ENCODE results near the gene ENDOV. TPM values are rescaled to one million over a fixed set of nuclear protein-coding genes. Genes with fewer than 3 reads are reported as not detected.

Gene ENDOV
- total RNA-seq, 2 donors from 2014 or later, result 8.3 to 17.5 TPM

DNA sequence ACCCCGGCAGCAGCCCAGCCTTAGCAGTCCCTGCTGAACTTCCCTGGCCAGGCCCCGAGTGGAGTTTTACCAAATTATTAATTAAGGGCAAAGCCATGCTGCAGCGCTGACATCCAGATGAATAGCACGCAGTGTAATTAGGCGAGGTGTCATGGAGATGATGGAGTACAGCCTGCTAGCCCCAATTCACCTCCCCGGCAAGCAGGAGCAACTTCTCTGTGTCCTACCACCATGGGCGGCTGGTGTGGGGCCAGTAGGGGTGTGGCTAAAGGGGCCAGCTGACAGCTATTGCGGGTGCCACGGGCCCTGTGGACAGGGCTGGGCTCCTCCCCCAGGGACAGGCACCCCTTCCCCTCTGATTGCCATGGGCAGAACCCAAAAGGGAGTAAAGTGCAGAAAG, 24.5 kb downstream of the ENDOV start:
- intact Hi-C loops (cut with DNase I), result no loop called here
- no peaks in the 10 kb centered on the region for H3K36me3 ChIP-seq (replicated peaks in 1 of 2; ENCODE audit: insufficient read depth in 1 of 2, low read depth in 2 of 2)
- DNase-seq (no peak), ATAC-seq (no peak)
- WGBS, 2 donors, result 74 to 80% methylated on average over 3 to 9 of the region's 9 CpGs
- TF ChIP-seq POLR2A (IDR thresholded peaks at IDR 0.05), result no peak
- TF ChIP-seq, protein P1, sequence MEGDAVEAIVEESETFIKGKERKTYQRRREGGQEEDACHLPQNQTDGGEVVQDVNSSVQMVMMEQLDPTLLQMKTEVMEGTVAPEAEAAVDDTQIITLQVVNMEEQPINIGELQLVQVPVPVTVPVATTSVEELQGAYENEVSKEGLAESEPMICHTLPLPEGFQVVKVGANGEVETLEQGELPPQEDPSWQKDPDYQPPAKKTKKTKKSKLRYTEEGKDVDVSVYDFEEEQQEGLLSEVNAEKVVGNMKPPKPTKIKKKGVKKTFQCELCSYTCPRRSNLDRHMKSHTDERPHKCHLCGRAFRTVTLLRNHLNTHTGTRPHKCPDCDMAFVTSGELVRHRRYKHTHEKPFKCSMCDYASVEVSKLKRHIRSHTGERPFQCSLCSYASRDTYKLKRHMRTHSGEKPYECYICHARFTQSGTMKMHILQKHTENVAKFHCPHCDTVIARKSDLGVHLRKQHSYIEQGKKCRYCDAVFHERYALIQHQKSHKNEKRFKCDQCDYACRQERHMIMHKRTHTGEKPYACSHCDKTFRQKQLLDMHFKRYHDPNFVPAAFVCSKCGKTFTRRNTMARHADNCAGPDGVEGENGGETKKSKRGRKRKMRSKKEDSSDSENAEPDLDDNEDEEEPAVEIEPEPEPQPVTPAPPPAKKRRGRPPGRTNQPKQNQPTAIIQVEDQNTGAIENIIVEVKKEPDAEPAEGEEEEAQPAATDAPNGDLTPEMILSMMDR (IDR thresholded peaks at IDR 0.05), result no peak
- H3K4me3 ChIP-seq, result no peak overlapping the region
- H3K4me1 ChIP-seq, result no peaks in the 10 kb centered on the region
- no peak overlapping the region for H3K27ac ChIP-seq
- H3K9me3 ChIP-seq, result no peaks in the 10 kb centered on the region
- no peaks in the 10 kb centered on the region for H3K27me3 ChIP-seq

DNA sequence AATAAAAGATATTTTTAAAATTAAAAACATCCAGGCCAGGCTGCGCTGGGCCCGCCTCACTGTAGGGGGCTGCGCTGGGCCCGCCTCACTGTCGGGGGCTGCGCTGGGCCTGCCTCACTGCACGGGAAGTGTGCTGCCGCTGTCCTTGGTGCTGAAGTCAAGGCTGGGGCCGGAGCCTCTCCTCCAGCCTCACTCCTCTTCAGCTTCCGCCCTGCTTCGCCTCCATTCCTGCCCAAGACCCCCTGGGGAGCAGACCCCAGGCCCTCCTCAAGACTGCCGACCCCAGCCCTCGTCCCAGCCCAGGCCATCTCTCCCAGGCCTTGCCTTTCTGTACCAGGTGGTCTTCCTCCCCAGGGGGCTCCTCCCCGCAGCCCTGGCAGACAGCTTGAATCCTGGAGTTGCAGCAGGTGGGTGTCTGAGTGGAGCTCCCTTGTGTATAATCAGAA, 26.2 kb downstream of the ENDOV start:
- Histone ChIP-seq H3K4me1 (peaks cover 9% of the 10 kb centered on the region), H3K9me3 (no peaks in the 10 kb centered on the region), H3K4me3 (no peak overlapping the region), H3K36me3 (replicated peaks in 1 of 2; ENCODE audit: insufficient read depth in 1 of 2, low read depth in 2 of 2) (no peaks in the 10 kb centered on the region), H3K27me3 (no peaks in the 10 kb centered on the region), H3K27ac (no peak overlapping the region)
- peak in 1 of 4 donors; percentile 30 for DNase-seq
- intact Hi-C loops (cut with DNase I), result no loop called here
- ATAC-seq, result no peak
- TF ChIP-seq, protein P1 (IDR thresholded peaks at IDR 0.05), result no peak
- no peak for TF ChIP-seq POLR2A (IDR thresholded peaks at IDR 0.05)
- WGBS, 2 donors, result 51 to 53% methylated on average over 13 to 14 of the region's 14 CpGs

DNA sequence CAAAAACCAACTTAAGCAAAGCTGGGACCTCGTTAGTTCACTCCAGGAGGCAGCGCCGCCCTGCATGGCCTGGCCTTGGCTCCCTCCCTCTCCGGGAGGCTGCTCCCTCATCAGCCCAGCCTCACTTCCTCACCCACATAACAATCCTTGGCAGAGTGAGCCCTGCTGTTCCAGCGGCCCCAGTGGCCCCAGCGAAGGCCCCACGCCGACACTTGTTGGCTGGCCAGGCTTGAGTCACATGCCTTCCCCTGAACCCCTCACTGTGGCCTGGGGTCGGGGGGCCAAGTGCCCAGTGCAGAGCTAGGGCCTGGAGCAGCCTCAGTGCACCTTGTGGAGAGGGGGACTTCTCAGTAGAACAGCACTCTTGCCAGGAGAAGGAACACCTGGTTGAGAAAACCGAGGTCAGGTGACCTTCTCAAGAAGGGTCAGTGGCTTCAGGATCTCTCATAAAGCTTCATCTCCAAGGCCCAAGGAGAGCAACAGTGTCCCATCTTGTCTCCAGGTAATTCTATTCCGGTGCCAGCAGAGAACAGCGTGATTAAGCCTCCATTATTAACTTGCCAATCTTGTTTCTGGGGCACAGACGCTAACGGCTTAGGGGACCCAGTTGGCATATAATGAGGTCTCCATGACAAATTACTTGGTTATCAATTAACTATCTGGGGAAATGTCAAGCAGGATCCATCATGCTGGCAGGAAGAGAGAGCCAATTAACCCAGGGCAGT, 26.8 kb downstream of the ENDOV start:
- ATAC-seq, result no peak
- WGBS, 2 donors, result 86 to 90% methylated on average over 10 to 14 of the region's 14 CpGs
- no peaks in the 10 kb centered on the region for H3K9me3 ChIP-seq
- H3K4me1 ChIP-seq, result peaks cover 15% of the 10 kb centered on the region
- DNase-seq, result no peak
- intact Hi-C loops (cut with DNase I), result no loop called here
- TF ChIP-seq, protein P1 (IDR thresholded peaks at IDR 0.05), result no peak
- TF ChIP-seq POLR2A (IDR thresholded peaks at IDR 0.05), result no peak
- H3K27ac ChIP-seq, result no peak overlapping the region
- no peaks in the 10 kb centered on the region for H3K36me3 ChIP-seq (replicated peaks in 1 of 2; ENCODE audit: insufficient read depth in 1 of 2, low read depth in 2 of 2)
- no peak overlapping the region for H3K4me3 ChIP-seq
- H3K27me3 ChIP-seq, result no peaks in the 10 kb centered on the region

DNA sequence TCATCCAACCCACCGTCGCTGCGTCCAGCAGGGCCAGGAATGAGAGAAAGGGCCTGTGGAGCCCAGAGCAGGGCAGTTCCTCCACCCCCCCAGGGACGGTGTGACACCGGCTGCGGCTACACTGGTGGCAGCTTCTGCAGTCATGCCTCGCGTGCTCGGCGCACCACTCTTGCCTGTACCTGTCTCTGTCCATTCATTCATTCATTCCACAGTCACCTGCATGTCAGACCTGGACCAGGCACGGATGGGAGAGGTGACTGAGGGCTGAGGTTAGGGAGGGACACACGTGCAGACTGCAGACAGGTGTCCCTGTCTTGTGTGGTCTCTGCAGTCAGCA, 27.3 kb downstream of the ENDOV start:
- TF ChIP-seq, protein P1 (IDR thresholded peaks at IDR 0.05), result no peak
- no peak for TF ChIP-seq POLR2A (IDR thresholded peaks at IDR 0.05)
- Histone ChIP-seq H3K4me1 (peaks cover 20% of the 10 kb centered on the region), H3K9me3 (no peaks in the 10 kb centered on the region), H3K4me3 (no peak overlapping the region), H3K27ac (no peak overlapping the region), H3K27me3 (no peaks in the 10 kb centered on the region), H3K36me3 (replicated peaks in 1 of 2; ENCODE audit: insufficient read depth in 1 of 2, low read depth in 2 of 2) (no peaks in the 10 kb centered on the region)
- DNase-seq, result no peak
- 87 to 93% methylated on average over 7 to 12 of the region's 12 CpGs for WGBS, 2 donors
- intact Hi-C loops (cut with DNase I), result no loop called here
- no peak for ATAC-seq

DNA sequence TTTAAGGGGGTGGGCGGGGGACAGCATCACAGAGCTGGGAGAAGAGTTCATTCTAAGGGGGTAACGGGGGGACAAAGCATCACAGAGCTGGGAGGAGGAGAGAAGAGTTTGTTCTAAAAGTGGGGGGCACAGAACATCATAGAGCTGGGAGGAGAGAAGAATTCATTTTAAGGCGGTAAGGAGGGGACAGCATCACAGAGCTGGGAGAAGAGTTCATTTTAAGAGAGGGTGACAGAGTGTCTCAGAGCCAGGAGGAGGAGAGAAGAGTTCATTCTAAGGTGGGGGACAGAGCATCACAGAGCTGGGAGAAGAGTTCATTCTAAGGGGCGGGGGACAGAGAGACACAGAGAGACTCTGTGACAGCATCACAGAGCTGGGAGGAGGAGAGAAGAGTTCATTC, 27.8 kb downstream of the ENDOV start:
- no peaks in the 10 kb centered on the region for H3K27me3 ChIP-seq
- no peak for TF ChIP-seq POLR2A (IDR thresholded peaks at IDR 0.05)
- DNase-seq, result no peak
- intact Hi-C loops (cut with DNase I), result no loop called here
- H3K27ac ChIP-seq, result no peak overlapping the region
- no peaks in the 10 kb centered on the region for H3K36me3 ChIP-seq (replicated peaks in 1 of 2; ENCODE audit: insufficient read depth in 1 of 2, low read depth in 2 of 2)
- H3K4me1 ChIP-seq, result peaks cover 20% of the 10 kb centered on the region
- H3K9me3 ChIP-seq, result no peaks in the 10 kb centered on the region
- no peak overlapping the region for H3K4me3 ChIP-seq
- no peak for ATAC-seq
- WGBS, 2 donors, result 91 to 93% methylated on average over 4 of the region's 4 CpGs

Data from body of pancreas (tissue), 4 donors.